PC-9 (cell line): ENCODE results near the gene AOC1. TPM values are rescaled to one million over a fixed set of nuclear protein-coding genes. Genes with fewer than 3 reads are reported as not detected.

Experiments used
- BruUV-seq: library from RNA; stranded (reverse); fragments of 400-500 nt; replicated peaks from 2 replicates; lab custom pipeline; 2021; lab: Mats Ljungman, UMichigan
- CTCF ChIA-PET: fragments of 300-600 bp; sonication (Branson Sonifier 250); formaldehyde crosslinking; loops from one replicate; lab custom pipeline; 2022; ENCODE audit warnings: antibody characterized with exemption; lab: Charles Lee
- POLR2A ChIA-PET: fragments of 300-600 bp; sonication (Branson Sonifier 250); formaldehyde crosslinking; loops from one replicate; lab custom pipeline; 2022; ENCODE audit warnings: antibody characterized with exemption; ENCODE audit not compliant: unreplicated experiment; lab: Charles Lee
- DNase-seq, 2 experiments: peaks; one replicate each; pipeline versions ENCODE4 v3.0.0 to v3.0.0-alpha.2; 2015 to 2022; ENCODE audit warnings: mixed read lengths in 1 of 2
- H2AFZ ChIP-seq: fragments of 200-600 bp; sonication (generic); 2 replicates; pipeline ENCODE4 v1.8.1; 2017; ENCODE audit warnings: antibody characterized with exemption
- H3F3A ChIP-seq: fragments of 200-600 bp; sonication (generic); 2 replicates; pipeline ENCODE4 v1.8.1; 2017; ENCODE audit warnings: antibody characterized with exemption, mild to moderate bottlenecking, low read depth; ENCODE audit not compliant: insufficient read depth
- H3K27ac ChIP-seq: fragments of 200-600 bp; sonication (generic); 2 replicates; pipeline ENCODE4 v1.6.1; 2016; ENCODE audit warnings: mixed run types
- H3K27me3 ChIP-seq: fragments of 200-600 bp; sonication (generic); 2 replicates; pipeline ENCODE4 v1.6.1; 2016; ENCODE audit warnings: low read depth, mixed run types; ENCODE audit not compliant: insufficient read depth
- H3K36me3 ChIP-seq: fragments of 200-600 bp; sonication (generic); 2 replicates; pipeline ENCODE4 v1.6.1; 2016; ENCODE audit warnings: low read depth, mixed run types
- H3K4me1 ChIP-seq: fragments of 200-600 bp; sonication (generic); replicated peaks from 2 replicates; pipeline ENCODE4 v1.6.1; 2016; ENCODE audit warnings: mixed run types; ENCODE audit not compliant: insufficient read depth
- H3K4me2 ChIP-seq: fragments of 200-600 bp; sonication (generic); 2 replicates; pipeline ENCODE4 v1.6.1; 2017; ENCODE audit warnings: mixed run types
- H3K4me3 ChIP-seq: fragments of 200-600 bp; sonication (generic); 2 replicates; pipeline ENCODE4 v1.6.1; 2016; ENCODE audit warnings: mixed run types
- H3K79me2 ChIP-seq: fragments of 200-600 bp; sonication (generic); 2 replicates; pipeline ENCODE4 v1.6.1; 2017; ENCODE audit warnings: low read depth, mixed run types
- H3K9me2 ChIP-seq: fragments of 200-600 bp; sonication (generic); 2 replicates; pipeline ENCODE4 v1.8.1; 2017; ENCODE audit warnings: mild to moderate bottlenecking; ENCODE audit not compliant: insufficient read depth
- H3K9me3 ChIP-seq: fragments of 200-600 bp; sonication (generic); 2 replicates; pipeline ENCODE4 v1.8.1; 2016; ENCODE audit warnings: low read depth; ENCODE audit not compliant: insufficient read depth
- H4K20me1 ChIP-seq: fragments of 200-600 bp; sonication (generic); 2 replicates; pipeline ENCODE4 v1.8.1; 2017; ENCODE audit not compliant: insufficient read depth
- CTCF ChIP-seq: fragments of 200-600 bp; sonication (generic); conservative IDR thresholded peaks from 2 replicates; pipeline ENCODE4 v1.6.1; 2017; ENCODE audit warnings: mixed run types, antibody characterized with exemption, mild to moderate bottlenecking, moderate library complexity
- EZH2 ChIP-seq: fragments of 200-600 bp; sonication (generic); IDR thresholded peaks from 2 replicates; pipeline ENCODE4 v1.8.0; 2017; ENCODE audit warnings: antibody characterized with exemption, low read depth
- intact Hi-C: fragments of 100-400 bp; cut with micrococcal nuclease; formaldehyde crosslinking; loops from one replicate; pipeline ENCODE4 v1.10.0; 2022; ENCODE audit not compliant: unreplicated experiment
- total RNA-seq: library from RNA; stranded (reverse); gene quantifications from 2 replicates; pipeline ENCODE4 v1.2.3, GENCODE V29; 2021

Gene AOC1
- total RNA-seq, 1 experiment from 2014 or later: 11.4 TPM

GRCh38 chr7:150846291-150847115, 5.8 kb upstream of the AOC1 start:
- H4K20me1 ChIP-seq: no peaks in the 10 kb centered on the region
- CTCF ChIA-PET: no interaction called here
- no peak for DNase-seq
- H3K36me3 ChIP-seq: no peaks in the 10 kb centered on the region
- TF ChIP-seq EZH2 (no peak), CTCF (no peak)
- no peaks in the 10 kb centered on the region for H3K9me3 ChIP-seq
- H3K79me2 ChIP-seq: no peaks in the 10 kb centered on the region
- H3K4me3 ChIP-seq: no peak overlapping the region
- no peaks in the 10 kb centered on the region for H3F3A ChIP-seq
- no peaks in the 10 kb centered on the region for H3K4me1 ChIP-seq
- no peak overlapping the region for H3K4me2 ChIP-seq
- no peak overlapping the region for H2AFZ ChIP-seq
- H3K27me3 ChIP-seq: peaks cover 99% of the 10 kb centered on the region
- no peak overlapping the region for H3K27ac ChIP-seq
- intact Hi-C loops: no loop called here
- no peaks in the 10 kb centered on the region for H3K9me2 ChIP-seq
- BruUV-seq: no TSS peak
- POLR2A ChIA-PET: no interaction called here

- H3K4me3 ChIP-seq: no peak overlapping the region
- CTCF ChIA-PET: no interaction called here
Observed at GRCh38 chr7:150847536-150847935, 4.8 kb upstream of the AOC1 start.

GRCh38 chr7:150848111-150848510, 4.2 kb upstream of the AOC1 start:
- no peak for TF ChIP-seq CTCF
- TF ChIP-seq EZH2: no peak
- intact Hi-C loops: no loop called here
- peaks cover 100% of the 10 kb centered on the region for H3K27me3 ChIP-seq
- H3K4me1 ChIP-seq: no peaks in the 10 kb centered on the region
- H4K20me1 ChIP-seq: no peaks in the 10 kb centered on the region
- no peaks in the 10 kb centered on the region for H3K9me2 ChIP-seq
- no peak overlapping the region for H2AFZ ChIP-seq
- ChIA-PET CTCF (no interaction called here), POLR2A (no interaction called here)
- H3K4me3 ChIP-seq: no peak overlapping the region
- no peaks in the 10 kb centered on the region for H3K79me2 ChIP-seq
- H3K36me3 ChIP-seq: no peaks in the 10 kb centered on the region
- H3K27ac ChIP-seq: no peak overlapping the region
- H3K4me2 ChIP-seq: no peak overlapping the region
- H3F3A ChIP-seq: no peaks in the 10 kb centered on the region
- no TSS peak for BruUV-seq
- DNase-seq: no peak
- no peaks in the 10 kb centered on the region for H3K9me3 ChIP-seq

More at GRCh38 chr7:150847536-150847935, 4.8 kb upstream of the AOC1 start:
- intact Hi-C loops: no loop called here
- BruUV-seq: no TSS peak
- H3K4me2 ChIP-seq: no peak overlapping the region
- no peaks in the 10 kb centered on the region for H3K9me3 ChIP-seq
- no peaks in the 10 kb centered on the region for H3K4me1 ChIP-seq
- no peak overlapping the region for H2AFZ ChIP-seq
- no peak overlapping the region for H3K27ac ChIP-seq
- TF ChIP-seq CTCF: no peak
- TF ChIP-seq EZH2: no peak
- no peaks in the 10 kb centered on the region for H3K9me2 ChIP-seq
- H3K79me2 ChIP-seq: no peaks in the 10 kb centered on the region
- POLR2A ChIA-PET: no interaction called here
- H3K36me3 ChIP-seq: no peaks in the 10 kb centered on the region
- peaks cover 99% of the 10 kb centered on the region for H3K27me3 ChIP-seq
- DNase-seq: no peak
- H3F3A ChIP-seq: no peaks in the 10 kb centered on the region
- H4K20me1 ChIP-seq: no peaks in the 10 kb centered on the region
